HG02852 (cell line): Measurements from ENCODE around the gene EIF3CL.
"Not testable (repeated sequence)": the region's sequence is repeated elsewhere in the genome, so short reads cannot be mapped to it uniquely, and the experiment has no call there.

ENCODE experiments used
- ATAC-seq: cut with Tn5 transposase; IDR thresholded peaks from one replicate; pipeline ENCODE4 v1.9.1; 2021; ENCODE audit warnings: mild to moderate bottlenecking, moderate library complexity; ENCODE audit not compliant: unreplicated experiment

EIF3CL gene, protein sequence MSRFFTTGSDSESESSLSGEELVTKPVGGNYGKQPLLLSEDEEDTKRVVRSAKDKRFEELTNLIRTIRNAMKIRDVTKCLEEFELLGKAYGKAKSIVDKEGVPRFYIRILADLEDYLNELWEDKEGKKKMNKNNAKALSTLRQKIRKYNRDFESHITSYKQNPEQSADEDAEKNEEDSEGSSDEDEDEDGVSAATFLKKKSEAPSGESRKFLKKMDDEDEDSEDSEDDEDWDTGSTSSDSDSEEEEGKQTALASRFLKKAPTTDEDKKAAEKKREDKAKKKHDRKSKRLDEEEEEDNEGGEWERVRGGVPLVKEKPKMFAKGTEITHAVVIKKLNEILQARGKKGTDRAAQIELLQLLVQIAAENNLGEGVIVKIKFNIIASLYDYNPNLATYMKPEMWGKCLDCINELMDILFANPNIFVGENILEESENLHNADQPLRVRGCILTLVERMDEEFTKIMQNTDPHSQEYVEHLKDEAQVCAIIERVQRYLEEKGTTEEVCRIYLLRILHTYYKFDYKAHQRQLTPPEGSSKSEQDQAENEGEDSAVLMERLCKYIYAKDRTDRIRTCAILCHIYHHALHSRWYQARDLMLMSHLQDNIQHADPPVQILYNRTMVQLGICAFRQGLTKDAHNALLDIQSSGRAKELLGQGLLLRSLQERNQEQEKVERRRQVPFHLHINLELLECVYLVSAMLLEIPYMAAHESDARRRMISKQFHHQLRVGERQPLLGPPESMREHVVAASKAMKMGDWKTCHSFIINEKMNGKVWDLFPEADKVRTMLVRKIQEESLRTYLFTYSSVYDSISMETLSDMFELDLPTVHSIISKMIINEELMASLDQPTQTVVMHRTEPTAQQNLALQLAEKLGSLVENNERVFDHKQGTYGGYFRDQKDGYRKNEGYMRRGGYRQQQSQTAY

DNA sequence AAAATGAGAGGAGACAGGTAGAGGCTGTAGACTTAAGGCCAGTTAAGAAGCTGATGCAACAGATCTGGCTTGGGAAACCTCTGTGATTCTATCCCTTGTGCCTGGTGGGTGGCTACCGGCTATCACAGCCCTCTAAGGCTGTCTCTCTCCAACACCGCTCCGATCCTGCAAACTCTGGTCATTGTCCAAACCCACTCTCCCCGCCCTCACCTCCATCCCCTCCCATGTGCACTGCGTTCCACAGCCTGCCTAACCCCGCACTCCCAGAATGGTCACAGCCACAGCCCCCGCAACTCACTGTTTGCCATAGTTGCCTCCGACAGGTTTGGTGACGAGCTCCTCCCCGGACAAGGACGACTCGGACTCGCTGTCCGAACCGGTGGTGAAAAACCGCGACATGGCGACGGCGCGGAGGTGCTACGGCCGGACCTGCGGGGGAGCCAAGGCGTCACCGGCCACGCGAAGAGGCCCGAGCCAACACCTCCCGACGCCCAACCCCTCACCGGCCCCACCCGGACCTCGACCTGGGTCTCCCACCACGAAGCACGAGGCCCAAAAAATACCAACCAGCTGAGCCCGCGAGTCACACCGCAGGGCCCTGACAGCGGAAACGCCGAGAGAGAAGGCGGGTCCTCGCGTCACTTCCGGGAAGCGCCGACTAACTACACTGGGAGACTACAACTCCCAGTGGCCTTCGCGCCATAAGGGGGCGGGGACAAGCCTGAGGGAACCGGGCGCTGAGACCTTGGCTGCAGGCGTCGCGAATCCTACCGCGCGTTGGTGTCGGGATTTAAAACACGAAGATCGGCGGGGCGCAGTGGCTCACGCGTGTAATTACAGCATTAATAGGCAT lies at the start of gene EIF3CL:
EIF3CL (minus strand) TSS at position 622 of the 853 bp plus-strand sequence; CDS start at position 399, 223 bp downstream.
- ATAC-seq = peak; percentile 99

DNA sequence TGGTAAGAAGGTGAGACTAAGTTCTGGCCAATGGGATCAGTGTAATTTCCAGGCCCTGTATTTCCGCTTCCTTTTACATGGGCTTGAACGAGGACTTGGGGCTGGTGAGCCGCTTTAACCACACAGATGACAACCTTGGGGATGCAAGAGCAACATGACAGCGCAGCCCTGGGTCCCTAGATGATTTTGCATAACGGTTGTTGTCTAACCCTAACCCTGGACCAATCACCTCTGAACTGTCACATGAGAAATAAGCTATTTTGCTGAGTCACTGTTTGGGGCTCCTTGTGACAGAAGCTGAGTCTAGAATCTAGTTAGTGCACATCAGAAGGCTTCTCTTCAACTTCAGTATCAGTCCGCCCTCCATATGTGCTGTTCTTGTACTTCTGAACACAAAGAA lies 43.4 kb upstream of the EIF3CL start:
- not testable (repeated sequence) for ATAC-seq

GRCh38 chr16:28446388-28446787 lies 42.7 kb upstream of the EIF3CL start:
- not testable (repeated sequence) for ATAC-seq

GRCh38 chr16:28443943-28444342 lies 40.3 kb upstream of the EIF3CL start:
- ATAC-seq = not testable (repeated sequence)

DNA sequence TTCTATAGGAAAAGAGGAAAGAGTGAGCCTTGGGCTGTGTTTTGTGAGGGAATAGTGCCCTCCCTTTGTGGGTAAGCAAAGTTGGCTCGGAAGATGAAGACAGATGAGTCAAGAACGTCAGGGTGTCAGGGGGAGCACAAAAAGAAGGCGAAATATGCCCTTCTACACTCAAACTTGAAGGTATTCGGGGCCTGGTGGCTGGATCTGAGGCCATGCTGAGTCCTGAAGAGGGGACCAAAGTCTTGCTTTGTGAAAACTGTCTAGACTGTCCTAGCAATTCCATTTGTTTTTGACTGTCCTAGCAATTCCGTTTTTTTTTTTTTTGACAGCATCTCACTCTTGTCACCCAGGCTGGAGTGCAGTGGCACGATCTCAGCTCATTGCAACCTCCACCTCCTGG lies 35.3 kb upstream of the EIF3CL start:
- not testable (repeated sequence) for ATAC-seq

DNA sequence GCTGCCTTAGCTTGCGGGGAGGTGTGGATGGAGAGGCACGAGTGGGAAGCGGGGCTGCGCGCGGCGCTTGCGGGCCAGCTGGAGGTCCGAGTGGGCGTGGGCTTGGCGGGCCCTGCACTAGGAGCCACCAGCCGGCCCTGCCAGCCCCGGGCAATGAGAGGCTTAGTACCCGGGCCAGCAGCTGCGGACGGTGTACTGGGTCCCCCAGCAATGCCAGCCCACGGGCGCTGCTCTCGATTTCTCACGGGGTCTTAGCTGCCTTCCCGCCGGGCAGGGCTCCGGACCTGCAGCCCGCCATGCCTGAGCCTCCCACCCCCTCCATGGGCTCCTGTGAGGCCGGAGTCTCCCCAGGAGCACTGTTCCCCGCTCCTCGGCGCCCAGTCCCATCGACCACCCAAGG lies 31.7 kb upstream of the EIF3CL start:
- ATAC-seq = not testable (repeated sequence)

- not testable (repeated sequence) for ATAC-seq
These were observed 22.5 kb upstream of the EIF3CL start for GRCh38 chr16:28426060-28426680.

DNA sequence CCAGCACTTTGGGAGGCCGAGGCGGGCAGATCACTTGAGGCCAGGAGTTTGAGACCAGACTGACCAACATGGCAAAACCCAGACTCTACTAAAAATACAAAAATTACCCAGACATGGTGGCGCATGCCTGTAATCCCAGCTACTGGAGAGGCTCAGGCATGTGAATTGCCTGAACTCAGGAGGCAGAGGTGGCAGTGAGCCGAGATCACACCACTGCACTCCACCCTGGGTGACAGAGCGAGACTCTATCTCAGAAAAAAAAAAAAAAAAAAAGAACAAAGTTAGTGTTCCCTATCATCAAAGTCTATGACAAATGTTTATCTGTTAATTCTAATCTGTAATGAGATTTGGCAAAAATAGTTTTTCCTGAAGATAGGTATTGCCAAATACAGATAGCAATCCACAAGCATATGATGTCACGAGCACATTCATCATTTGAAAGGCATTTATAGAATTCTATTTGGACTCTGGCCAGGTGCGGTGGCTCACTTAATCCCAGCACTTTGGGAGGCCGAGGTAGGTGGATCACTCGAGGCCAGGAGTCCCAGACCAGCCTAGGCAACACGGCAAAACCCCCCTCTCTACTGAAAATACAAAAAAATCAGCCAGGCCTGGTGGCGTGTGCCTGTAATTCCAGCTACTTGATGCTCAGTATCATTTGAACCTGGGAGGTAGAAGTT lies 17.6 kb upstream of the EIF3CL start:
- ATAC-seq = not testable (repeated sequence)

- not testable (repeated sequence) for ATAC-seq
These were observed 13.4 kb upstream of the EIF3CL start for GRCh38 chr16:28417033-28417432.

DNA sequence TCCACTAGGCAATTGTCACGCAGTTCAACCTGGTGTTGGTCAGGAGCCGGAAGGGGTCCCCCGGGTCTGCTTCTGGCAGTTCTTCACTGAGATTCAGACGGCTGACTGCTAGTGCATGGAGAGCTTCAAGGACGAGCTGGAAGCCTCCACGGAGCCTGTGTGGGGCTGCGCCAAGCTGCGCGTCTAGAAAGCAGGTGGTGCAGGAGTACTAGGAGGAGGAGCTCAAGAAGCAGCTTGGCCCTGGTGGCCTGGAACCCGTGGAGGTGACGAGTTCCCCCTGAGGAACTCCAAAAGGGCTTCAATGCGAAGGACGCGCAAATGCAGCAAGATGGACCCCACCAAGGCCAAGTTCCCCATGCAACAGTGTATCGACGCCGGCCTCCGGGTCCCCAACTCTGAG lies 10.9 kb upstream of the EIF3CL start:
- ATAC-seq = not testable (repeated sequence)

DNA sequence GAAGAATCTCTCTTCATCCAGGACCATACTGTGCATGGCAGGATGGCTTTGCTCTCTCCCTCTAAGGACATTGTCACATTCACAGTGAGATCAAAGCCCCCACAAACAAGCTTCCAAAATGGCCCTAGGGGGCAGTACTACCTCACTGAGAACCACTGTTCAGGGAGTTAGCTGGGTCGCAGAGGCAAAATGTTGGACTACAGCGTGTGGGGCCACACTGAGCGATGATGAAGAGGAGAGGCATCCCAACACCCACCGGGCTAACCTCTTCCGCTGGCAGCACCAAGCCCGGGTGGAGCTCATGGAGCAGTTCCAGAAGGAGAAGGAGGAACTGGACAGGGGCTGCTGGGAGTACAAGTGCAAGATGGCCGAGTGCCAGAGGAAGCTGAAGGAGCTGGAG lies 9.9 kb upstream of the EIF3CL start:
- ATAC-seq = not testable (repeated sequence)

DNA sequence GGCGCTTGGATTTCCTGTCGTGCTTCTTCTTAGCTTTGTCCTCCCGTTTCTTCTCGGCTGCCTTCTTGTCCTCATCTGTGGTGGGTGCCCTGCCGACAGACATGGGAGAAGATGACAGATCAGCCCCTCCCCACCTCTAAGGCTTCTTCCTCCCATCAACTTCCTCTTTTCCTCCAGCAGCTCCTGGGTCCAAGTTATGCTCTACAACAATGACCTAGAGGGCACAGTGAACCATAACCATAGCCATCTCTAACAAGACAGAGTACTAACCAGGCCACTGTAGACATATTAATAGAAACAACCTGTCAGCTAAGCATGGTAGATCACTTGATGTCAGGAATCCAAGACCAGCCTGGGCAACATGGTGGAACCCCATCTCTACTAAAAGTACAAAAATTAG lies 11.6 kb downstream of the EIF3CL start:
- not testable (repeated sequence) for ATAC-seq

- not testable (repeated sequence) for ATAC-seq
These were observed 21.3 kb downstream of the EIF3CL start for GRCh38 chr16:28382177-28382867.

DNA sequence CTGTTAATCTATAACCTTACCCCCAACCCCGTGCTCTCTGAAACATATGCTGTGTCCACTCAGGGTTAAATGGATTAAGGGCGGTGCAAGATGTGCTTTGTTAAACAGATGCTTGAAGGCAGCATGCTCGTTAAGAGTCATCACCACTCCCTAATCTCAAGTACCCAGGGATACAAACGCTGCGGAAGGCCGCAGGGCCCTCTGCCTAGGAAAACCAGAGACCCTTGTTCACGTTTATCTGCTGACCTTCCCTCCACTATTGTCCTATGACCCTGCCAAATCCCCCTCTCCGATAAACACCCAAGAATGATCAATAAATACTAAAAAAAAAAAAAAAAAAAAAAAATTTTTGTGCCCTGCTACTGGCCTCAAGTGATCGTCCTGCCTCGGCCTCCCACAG lies 25.8 kb downstream of the EIF3CL start:
- ATAC-seq = not testable (repeated sequence)

GRCh38 chr16:28377108-28377625 lies 26.5 kb downstream of the EIF3CL start:
- not testable (repeated sequence) for ATAC-seq

DNA sequence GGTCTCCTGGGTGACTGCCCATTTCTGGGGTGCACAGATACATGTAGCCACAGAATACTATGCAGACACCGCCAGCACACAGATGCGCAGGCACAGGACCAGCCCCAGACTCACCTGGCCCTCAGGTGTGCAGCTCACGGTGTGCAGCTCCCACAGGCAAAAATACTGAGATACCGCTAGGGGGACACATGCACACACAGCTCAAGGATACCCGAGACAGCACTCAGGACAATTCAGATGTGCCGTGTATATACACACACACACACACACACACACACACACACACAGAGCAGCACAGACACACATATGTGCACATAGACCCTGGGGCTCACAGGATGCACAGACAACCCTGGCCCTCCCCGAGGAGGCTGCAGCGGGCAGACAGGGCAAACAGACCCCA lies 28.5 kb downstream of the EIF3CL start:
- ATAC-seq = not testable (repeated sequence)

DNA sequence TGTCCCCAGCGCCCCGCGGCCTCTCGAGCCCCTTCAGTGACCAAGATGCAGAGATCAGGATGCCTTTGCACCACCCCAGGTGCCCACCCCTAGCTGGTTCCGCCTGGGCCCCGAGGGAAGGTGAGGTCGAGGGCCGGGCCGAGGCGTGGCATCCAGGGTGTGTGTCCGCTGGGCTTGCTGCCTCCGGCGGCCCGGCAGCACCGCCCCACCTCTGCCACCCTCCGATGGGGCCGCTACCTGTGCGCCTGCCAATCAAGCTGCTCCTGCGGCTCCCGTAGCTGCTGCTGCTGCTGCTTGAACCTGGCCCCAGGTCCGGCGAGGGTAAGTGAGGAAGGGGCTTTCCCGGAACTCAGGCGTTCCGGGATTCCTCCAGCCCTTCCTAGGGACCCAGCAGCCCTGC lies 29.4 kb downstream of the EIF3CL start:
- not testable (repeated sequence) for ATAC-seq

GRCh38 chr16:28367926-28368325 lies 35.7 kb downstream of the EIF3CL start:
- not testable (repeated sequence) for ATAC-seq
